B cell (primary cell): ENCODE measurements around the gene GABRA6. TPM values are rescaled to one million over a fixed set of nuclear protein-coding genes. Genes with fewer than 3 reads are reported as not detected.

Source experiments
- ATAC-seq: fragments of 200-7000 bp; cut with Tn5 transposase; one replicate; pipeline ENCODE4 v1.10.0; 2021; ENCODE audit warnings: low read depth, mild to moderate bottlenecking, moderate number of reproducible peaks, moderate library complexity
- CTCF ChIA-PET: fragments of 350-600 bp; sonication (Branson Sonifier 250); formaldehyde crosslinking; loops from one replicate; lab custom pipeline; 2021; ENCODE audit warnings: antibody characterized with exemption, inconsistent platforms; lab: Charles Lee
- POLR2A ChIA-PET: fragments of 350-600 bp; sonication (Branson Sonifier 250); formaldehyde crosslinking; loops from one replicate; lab custom pipeline; 2021; ENCODE audit warnings: antibody characterized with exemption; lab: Charles Lee
- DNase-seq: peaks from one replicate; pipeline ENCODE4 v3.0.0; 2013
- H2AFZ ChIP-seq: 2 replicates; pipeline ENCODE4 v1.6.1; 2012; ENCODE audit warnings: mild to moderate bottlenecking, low read depth, low read length; ENCODE audit not compliant: insufficient read depth, poor library complexity, severe bottlenecking
- H3K27ac ChIP-seq, 2 donors: 1 replicate in 1 of 2; 2 replicates in 1 of 2; pipeline ENCODE4 v1.5.1; 2012 to 2013; ENCODE audit warnings: low read length in 2 of 2, mild to moderate bottlenecking in 2 of 2, moderate library complexity in 1 of 2
- H3K27me3 ChIP-seq, 4 experiments: fragments of 200-600 bp in 1 of 4; sonication (generic) in 1 of 4; replicated peaks in 1 of 4; 1 replicate in 2 of 4; 2 replicates in 2 of 4; pipeline versions ENCODE4 v1.6.1 to v1.7.0; 2013 to 2016; ENCODE audit warnings: low read length in 3 of 4, mild to moderate bottlenecking in 2 of 4, mixed read lengths in 1 of 4, moderate library complexity in 1 of 4; ENCODE audit not compliant: insufficient read depth in 4 of 4, control insufficient read depth in 3 of 4; ENCODE audit errors: control extremely low read depth in 1 of 4
- H3K36me3 ChIP-seq, 2 experiments: replicated peaks in 1 of 2; 1 replicate in 1 of 2; 2 replicates in 1 of 2; pipeline versions ENCODE4 v1.6.1 to v1.7.1; 2013; ENCODE audit warnings: low read length in 1 of 2; ENCODE audit not compliant: insufficient read depth in 2 of 2, control insufficient read depth in 1 of 2; ENCODE audit errors: control extremely low read depth in 1 of 2, extremely low read depth in 1 of 2
- H3K4me1 ChIP-seq, 2 donors: fragments of 200-600 bp in 1 of 2; sonication (generic) in 1 of 2; 1 replicate in 1 of 2; 2 replicates in 1 of 2; pipeline versions ENCODE4 v1.5.1 to v1.6.1; 2013 to 2017; ENCODE audit warnings: low read length in 2 of 2; ENCODE audit not compliant: control insufficient read depth in 2 of 2, insufficient read depth in 2 of 2
- H3K4me2 ChIP-seq: replicated peaks from 2 replicates; pipeline ENCODE3; 2012; ENCODE audit warnings: mild to moderate bottlenecking, low read depth, low read length; ENCODE audit not compliant: poor library complexity, severe bottlenecking
- H3K4me3 ChIP-seq, 5 experiments: fragments of 200-600 bp in 1 of 5; sonication (generic) in 1 of 5; 1 replicate in 3 of 5; 2 replicates in 2 of 5; pipeline versions ENCODE4 v1.5.1 to v1.7.0; 2011 to 2016; ENCODE audit warnings: low read length in 4 of 5, mild to moderate bottlenecking in 4 of 5, low read depth in 2 of 5, control low read depth in 1 of 5, moderate library complexity in 1 of 5; ENCODE audit not compliant: insufficient read depth in 1 of 5; ENCODE audit errors: control extremely low read depth in 1 of 5, extremely low read depth in 1 of 5
- H3K79me2 ChIP-seq: fragments of 200-600 bp; sonication (generic); one replicate; pipeline ENCODE4 v1.6.0; 2016; ENCODE audit warnings: low read length; ENCODE audit not compliant: control insufficient read depth, insufficient read depth
- H3K9ac ChIP-seq: fragments of 200-600 bp; sonication (generic); 2 replicates; pipeline ENCODE4 v1.6.1; 2017; ENCODE audit warnings: mild to moderate bottlenecking, low read length, moderate library complexity
- H3K9me3 ChIP-seq, 3 donors: one replicate each; pipeline versions ENCODE4 v1.6.1 to v1.7.1; 2013; ENCODE audit warnings: low read length in 2 of 3; ENCODE audit not compliant: control insufficient read depth in 2 of 3, insufficient read depth in 1 of 3; ENCODE audit errors: control extremely low read depth in 1 of 3
- H4K20me1 ChIP-seq: 2 replicates; pipeline ENCODE4 v1.6.0; 2012; ENCODE audit warnings: mild to moderate bottlenecking, low read length; ENCODE audit not compliant: insufficient read depth, control insufficient read depth, poor library complexity, severe bottlenecking
- H3K27ac Mint-ChIP-seq: one replicate; pipeline ENCODE4 v1.8.0; 2021; ENCODE audit warnings: mixed read lengths
- H3K27me3 Mint-ChIP-seq: one replicate; pipeline ENCODE4 v1.8.0; 2021; ENCODE audit warnings: mixed read lengths
- H3K4me1 Mint-ChIP-seq: one replicate; pipeline ENCODE4 v1.8.0; 2021; ENCODE audit warnings: mixed read lengths
- H3K4me3 Mint-ChIP-seq: one replicate; pipeline ENCODE4 v1.8.0; 2021; ENCODE audit warnings: mixed read lengths
- H3K9me3 Mint-ChIP-seq: one replicate; pipeline ENCODE4 v1.8.0; 2022; ENCODE audit warnings: mixed read lengths; ENCODE audit not compliant: insufficient read depth
- EZH2 ChIP-seq: IDR thresholded peaks from 2 replicates; pipeline ENCODE4 v1.6.1; 2012; ENCODE audit warnings: borderline replicate concordance, low read depth, mild to moderate bottlenecking, moderate library complexity, low read length; ENCODE audit not compliant: insufficient read depth, poor library complexity, severe bottlenecking
- WGBS: methylation state at CpG from one replicate; pipeline ENCODE4 v1.1.5; 2013; ENCODE audit warnings: missing lambda C conversion rate; ENCODE audit not compliant: insufficient coverage; 5-methylcytosine and 5-hydroxymethylcytosine counted together
- intact Hi-C: fragments of 100-400 bp; cut with micrococcal nuclease; formaldehyde crosslinking; loops from one replicate; pipeline ENCODE4 v1.10.0; 2022
- polyA plus RNA-seq: library from polyadenylated mRNA; depleted of rRNA; stranded (reverse); fragments of >200 nt; gene quantifications from 2 replicates; pipeline ENCODE4 v1.2.3, GENCODE V29; 2012
- total RNA-seq, 2 donors: library from RNA; stranded (reverse); fragments of 120-200 nt in 1 of 2; gene quantifications; 1 replicate in 1 of 2; 2 replicates in 1 of 2; pipeline versions ENCODE4 v1.2.3 to v1.2.4, GENCODE V29; 2013 to 2022
- TF ChIP-seq, protein P1 (sequence below): fragments of 200-600 bp; IDR thresholded peaks from one replicate; pipeline ENCODE4 v1.8.0; 2022; ENCODE audit warnings: antibody characterized with exemption, mild to moderate bottlenecking

The GABRA6 gene
- total and polyA plus RNA-seq, 2 donors (not counting 1 experiment from before 2014, with no cell fraction given) = not detected

GRCh38 chr5:161707382-161707781 is 21.9 kb downstream of the GABRA6 start:
- TF ChIP-seq EZH2 = no peak
- TF ChIP-seq, protein P1, sequence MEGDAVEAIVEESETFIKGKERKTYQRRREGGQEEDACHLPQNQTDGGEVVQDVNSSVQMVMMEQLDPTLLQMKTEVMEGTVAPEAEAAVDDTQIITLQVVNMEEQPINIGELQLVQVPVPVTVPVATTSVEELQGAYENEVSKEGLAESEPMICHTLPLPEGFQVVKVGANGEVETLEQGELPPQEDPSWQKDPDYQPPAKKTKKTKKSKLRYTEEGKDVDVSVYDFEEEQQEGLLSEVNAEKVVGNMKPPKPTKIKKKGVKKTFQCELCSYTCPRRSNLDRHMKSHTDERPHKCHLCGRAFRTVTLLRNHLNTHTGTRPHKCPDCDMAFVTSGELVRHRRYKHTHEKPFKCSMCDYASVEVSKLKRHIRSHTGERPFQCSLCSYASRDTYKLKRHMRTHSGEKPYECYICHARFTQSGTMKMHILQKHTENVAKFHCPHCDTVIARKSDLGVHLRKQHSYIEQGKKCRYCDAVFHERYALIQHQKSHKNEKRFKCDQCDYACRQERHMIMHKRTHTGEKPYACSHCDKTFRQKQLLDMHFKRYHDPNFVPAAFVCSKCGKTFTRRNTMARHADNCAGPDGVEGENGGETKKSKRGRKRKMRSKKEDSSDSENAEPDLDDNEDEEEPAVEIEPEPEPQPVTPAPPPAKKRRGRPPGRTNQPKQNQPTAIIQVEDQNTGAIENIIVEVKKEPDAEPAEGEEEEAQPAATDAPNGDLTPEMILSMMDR = no peak
- Mint-ChIP-seq H3K27ac (no peak overlapping the region), H3K4me1 (no peaks in the 10 kb centered on the region), H3K27me3 (no peaks in the 10 kb centered on the region), H3K4me3 (no peak overlapping the region), H3K9me3 (no peaks in the 10 kb centered on the region)
- intact Hi-C loops = no loop called here
- Histone ChIP-seq H3K4me1 (no peaks in the 10 kb centered on the region), H2AFZ (no peak overlapping the region), H4K20me1 (no peaks in the 10 kb centered on the region), H3K4me3 (no peak overlapping the region), H3K9me3 (no peaks in the 10 kb centered on the region), H3K27me3 (no peaks in the 10 kb centered on the region), H3K4me2 (no peak overlapping the region), H3K36me3 (no peaks in the 10 kb centered on the region), H3K9ac (no peak overlapping the region), H3K79me2 (no peaks in the 10 kb centered on the region), H3K27ac (no peak overlapping the region)
- no CpG with 5 or more reads among the region's 1 CpG for WGBS
- POLR2A ChIA-PET = no interaction called here
- DNase-seq (no peak), ATAC-seq (no peak)
- CTCF ChIA-PET = no interaction called here

DNA sequence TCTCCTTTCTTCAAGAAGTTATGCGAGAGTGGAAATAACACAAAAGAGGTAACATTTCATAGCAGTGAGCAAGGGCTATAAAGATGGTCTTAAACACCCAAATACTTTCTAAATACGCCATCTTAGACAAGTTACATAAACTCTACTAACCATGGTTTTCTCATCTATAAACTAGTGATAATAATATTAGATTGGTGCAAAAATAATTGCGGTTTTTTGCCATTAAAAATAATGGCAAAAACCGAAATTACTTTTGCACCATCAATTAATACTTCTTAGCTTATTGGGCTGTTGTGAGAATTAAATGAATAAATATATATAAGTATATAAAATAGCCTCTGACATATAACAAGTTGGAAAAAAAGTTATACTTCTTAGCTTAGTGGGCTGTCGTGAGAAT is 23.7 kb downstream of the GABRA6 start:
- no peaks in the 10 kb centered on the region for H3K4me1 Mint-ChIP-seq

More for the DNA sequence above, 23.7 kb downstream of the GABRA6 start:
- H3K27me3 ChIP-seq = no peaks in the 10 kb centered on the region
- Mint-ChIP-seq H3K4me3 (no peak overlapping the region), H3K9me3 (no peaks in the 10 kb centered on the region), H3K27ac (no peak overlapping the region), H3K27me3 (no peaks in the 10 kb centered on the region)
- no peak overlapping the region for H3K4me2 ChIP-seq
- H3K36me3 ChIP-seq = no peaks in the 10 kb centered on the region
- no peaks in the 10 kb centered on the region for H4K20me1 ChIP-seq
- no peak overlapping the region for H3K4me3 ChIP-seq
- POLR2A ChIA-PET = no interaction called here
- H3K9ac ChIP-seq = no peak overlapping the region
- ATAC-seq (no peak), DNase-seq (no peak)
- H3K27ac ChIP-seq = no peak overlapping the region
- H3K79me2 ChIP-seq = no peaks in the 10 kb centered on the region
- H3K4me1 ChIP-seq = no peaks in the 10 kb centered on the region
- intact Hi-C loops = no loop called here
- WGBS = no CpG with 5 or more reads among the region's 5 CpGs
- H2AFZ ChIP-seq = no peak overlapping the region
- no peaks in the 10 kb centered on the region for H3K9me3 ChIP-seq
- CTCF ChIA-PET = no interaction called here
- TF ChIP-seq, protein P1 = no peak
- no peak for TF ChIP-seq EZH2
